GM19351 (cell line): Measurements from ENCODE around the gene LPAR1.
"Not testable (repeated sequence)": the region's sequence is repeated elsewhere in the genome, so short reads cannot be mapped to it uniquely, and the experiment has no call there.

Experiments
- ATAC-seq: cut with Tn5 transposase; IDR thresholded peaks from one replicate; pipeline ENCODE4 v1.9.1; 2021; ENCODE audit warnings: mild to moderate bottlenecking, moderate library complexity; ENCODE audit not compliant: unreplicated experiment

Gene LPAR1

GRCh38 chr9:110886832-110887231 lies 151.4 kb downstream of the LPAR1 start:
- ATAC-seq: no peak

- ATAC-seq: no peak
Observed at GRCh38 chr9:110880189-110880588, 158.1 kb downstream of the LPAR1 start.

- no peak for ATAC-seq
Observed at GRCh38 chr9:110877374-110877773, 160.9 kb downstream of the LPAR1 start.

GRCh38 chr9:110876929-110877328 lies 161.3 kb downstream of the LPAR1 start:
- ATAC-seq: no peak

- ATAC-seq: peak; percentile 96
Observed at GRCh38 chr9:110874963-110875674, 163.2 kb downstream of the LPAR1 start.

- no peak for ATAC-seq
Observed at GRCh38 chr9:110872920-110873319, 165.3 kb downstream of the LPAR1 start.

- ATAC-seq: no peak
Observed at GRCh38 chr9:110871736-110872135, 166.5 kb downstream of the LPAR1 start.

GRCh38 chr9:110869931-110870330 lies 168.3 kb downstream of the LPAR1 start:
- ATAC-seq: no peak

- no peak for ATAC-seq
Observed at GRCh38 chr9:110864011-110864410, 174.3 kb downstream of the LPAR1 start.

GRCh38 chr9:110861370-110862110 lies 176.7 kb downstream of the LPAR1 start:
- ATAC-seq: not testable (repeated sequence)

GRCh38 chr9:110856772-110857171 lies 181.5 kb downstream of the LPAR1 start:
- ATAC-seq: no peak

- ATAC-seq: no peak
Observed at GRCh38 chr9:110850401-110851135, 187.7 kb downstream of the LPAR1 start.

GRCh38 chr9:110847671-110848070 lies 190.6 kb downstream of the LPAR1 start:
- ATAC-seq: no peak

GRCh38 chr9:110846215-110846614 lies 192.1 kb downstream of the LPAR1 start:
- no peak for ATAC-seq

GRCh38 chr9:110844121-110844520 lies 194.1 kb downstream of the LPAR1 start:
- ATAC-seq: no peak

- ATAC-seq: no peak
Observed at GRCh38 chr9:110842986-110843385, 195.3 kb downstream of the LPAR1 start.

- ATAC-seq: no peak
Observed at GRCh38 chr9:110842169-110842568, 196.1 kb downstream of the LPAR1 start.

- ATAC-seq: peak; percentile 69
Observed at GRCh38 chr9:110837401-110838005, 200.8 kb downstream of the LPAR1 start.

- no peak for ATAC-seq
Observed at GRCh38 chr9:110835859-110836271, 202.4 kb downstream of the LPAR1 start.

- no peak for ATAC-seq
Observed at GRCh38 chr9:110835404-110835803, 202.9 kb downstream of the LPAR1 start.

GRCh38 chr9:110832926-110833325 lies 205.3 kb downstream of the LPAR1 start:
- no peak for ATAC-seq
